Upper lobe of right lung (tissue), 1 donor: ENCODE data around the gene SLC45A2. TPM values are rescaled to one million over a fixed set of nuclear protein-coding genes. Genes with fewer than 3 reads are reported as not detected.

Source experiments
- ATAC-seq: fragments of 200-7000 bp; cut with Tn5 transposase; one replicate; pipeline ENCODE4 v1.9.1; 2020; ENCODE audit warnings: mild to moderate bottlenecking, moderate library complexity
- DNase-seq: peaks from one replicate; pipeline ENCODE4 v3.0.0-alpha.2; 2020
- H3K27ac ChIP-seq: fragments of 200-600 bp; one replicate; pipeline ENCODE4 v1.8.0; 2022
- H3K27me3 ChIP-seq: fragments of 200-600 bp; one replicate; pipeline ENCODE4 v1.8.0; 2022; ENCODE audit warnings: mild to moderate bottlenecking
- H3K36me3 ChIP-seq: fragments of 200-600 bp; one replicate; pipeline ENCODE4 v1.8.0; 2022
- H3K4me1 ChIP-seq: fragments of 200-600 bp; one replicate; pipeline ENCODE4 v1.8.0; 2022
- H3K4me3 ChIP-seq: fragments of 200-600 bp; one replicate; pipeline ENCODE4 v1.8.0; 2022; ENCODE audit warnings: mild to moderate bottlenecking
- H3K9me3 ChIP-seq: fragments of 200-600 bp; one replicate; pipeline ENCODE4 v1.8.0; 2022
- CTCF ChIP-seq: fragments of 200-600 bp; IDR thresholded peaks from one replicate; pipeline ENCODE4 v1.8.0; 2022; ENCODE audit warnings: antibody characterized with exemption
- intact Hi-C: fragments of 100-400 bp; cut with DNase I; formaldehyde crosslinking; loops from one replicate; pipeline ENCODE4 v1.11.0; 2022
- total RNA-seq: library from RNA; stranded (reverse); fragmentation: NEBNext Ultra II Directional; extraction: Animal tissue kit (Norgen Biotek cat#: 25700); gene quantifications from one replicate; pipeline ENCODE4 v1.2.1, GENCODE V29; 2021
- donor health status: DM: no; HTN: yes; CAD: no; lungs with severe emphysema.

Gene SLC45A2
- total RNA-seq, 1 donor from 2014 or later = not detected

GRCh38 chr5:34005681-34006080 lies 21.2 kb upstream of the SLC45A2 start:
- no peak for DNase-seq
- Histone ChIP-seq H3K9me3 (no peaks in the 10 kb centered on the region), H3K4me3 (no peak overlapping the region), H3K4me1 (peaks cover 19% of the 10 kb centered on the region), H3K36me3 (peaks cover 14% of the 10 kb centered on the region), H3K27me3 (no peaks in the 10 kb centered on the region), H3K27ac (no peak overlapping the region)
- no peak for ATAC-seq
- no peak for TF ChIP-seq CTCF
- intact Hi-C loops = no loop called here

- intact Hi-C loops = no loop called here
- no peak overlapping the region for H3K4me3 ChIP-seq
- no peak overlapping the region for H3K27ac ChIP-seq
- no peak for ATAC-seq
- DNase-seq = no peak
- H3K9me3 ChIP-seq = no peaks in the 10 kb centered on the region
- TF ChIP-seq CTCF = no peak
- peaks cover 19% of the 10 kb centered on the region for H3K4me1 ChIP-seq
- H3K36me3 ChIP-seq = peaks cover 14% of the 10 kb centered on the region
- H3K27me3 ChIP-seq = no peaks in the 10 kb centered on the region
These were observed 20.7 kb upstream of the SLC45A2 start for GRCh38 chr5:34005211-34005610.

- ATAC-seq = no peak
- TF ChIP-seq CTCF = no peak
- Histone ChIP-seq H3K36me3 (peaks cover 14% of the 10 kb centered on the region), H3K4me3 (no peak overlapping the region), H3K27ac (no peak overlapping the region), H3K9me3 (no peaks in the 10 kb centered on the region), H3K27me3 (no peaks in the 10 kb centered on the region), H3K4me1 (peaks cover 16% of the 10 kb centered on the region)
- DNase-seq = no peak
- intact Hi-C loops = no loop called here
These were observed 19.4 kb upstream of the SLC45A2 start for GRCh38 chr5:34003941-34004340.

GRCh38 chr5:34002629-34003328 lies 18.3 kb upstream of the SLC45A2 start:
- ATAC-seq (no peak), DNase-seq (no peak)
- no peak for TF ChIP-seq CTCF
- Histone ChIP-seq H3K4me1 (peaks cover 11% of the 10 kb centered on the region), H3K9me3 (no peaks in the 10 kb centered on the region), H3K27ac (no peak overlapping the region), H3K4me3 (no peak overlapping the region), H3K36me3 (peaks cover 24% of the 10 kb centered on the region), H3K27me3 (no peaks in the 10 kb centered on the region)
- intact Hi-C loops = no loop called here

GRCh38 chr5:34001241-34001841 lies 16.8 kb upstream of the SLC45A2 start:
- TF ChIP-seq CTCF = no peak

More at GRCh38 chr5:34001241-34001841, 16.8 kb upstream of the SLC45A2 start:
- H3K27me3 ChIP-seq = no peaks in the 10 kb centered on the region
- peak overlapping the region; percentile 60 for H3K27ac ChIP-seq
- ATAC-seq (peak; percentile 90), DNase-seq (peak; percentile 66)
- H3K36me3 ChIP-seq = peaks cover 26% of the 10 kb centered on the region
- H3K4me3 ChIP-seq = no peak overlapping the region
- H3K4me1 ChIP-seq = peaks cover 9% of the 10 kb centered on the region
- intact Hi-C loops = no loop called here
- H3K9me3 ChIP-seq = no peaks in the 10 kb centered on the region
